ENCODE data around the gene EVI2A.

- TF ChIP-seq BHLHE40 (IDR thresholded peaks at IDR 0.05; ENCODE audit: borderline replicate concordance in 1 of 2, low read depth in 2 of 2, low read length in 1 of 2): no peak
- TF ChIP-seq POLR2A (IDR thresholded peaks at IDR 0.05; ENCODE audit: low read depth, low read length): no peak
Observed at GRCh38 chr17:31272236-31272635, 49.2 kb downstream of the EVI2A start.

All from GM12878 (cell line).